ENCODE results near the gene ASAP3.
A peak's percentile ranks its signal among the peaks of the same experiment; 100 is the strongest.

Gene ASAP3

DNA sequence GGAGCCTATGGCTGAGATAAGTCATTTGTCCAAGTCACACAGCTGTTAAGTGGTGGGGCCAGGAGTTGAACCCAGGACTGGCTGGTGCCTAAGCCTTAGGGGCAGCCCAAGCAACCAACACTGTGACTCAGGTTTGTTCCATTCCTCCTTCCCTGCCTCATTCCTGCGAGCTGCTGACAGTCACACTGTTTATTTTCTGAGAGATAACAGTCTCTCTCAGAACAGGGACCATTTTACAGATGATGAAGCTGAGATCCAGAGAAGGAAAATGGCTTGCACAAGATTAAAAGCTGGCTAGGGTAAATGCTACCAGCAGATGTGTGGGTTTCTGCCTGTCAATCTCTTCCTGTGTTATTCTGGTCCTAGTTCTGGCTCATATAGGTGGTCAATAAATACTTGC lies 35.1 kb downstream of the ASAP3 start:
- no peak for DNase-seq

GRCh38 chr1:23446661-23447310 lies 37.2 kb downstream of the ASAP3 start:
- DNase-seq = no peak

DNA sequence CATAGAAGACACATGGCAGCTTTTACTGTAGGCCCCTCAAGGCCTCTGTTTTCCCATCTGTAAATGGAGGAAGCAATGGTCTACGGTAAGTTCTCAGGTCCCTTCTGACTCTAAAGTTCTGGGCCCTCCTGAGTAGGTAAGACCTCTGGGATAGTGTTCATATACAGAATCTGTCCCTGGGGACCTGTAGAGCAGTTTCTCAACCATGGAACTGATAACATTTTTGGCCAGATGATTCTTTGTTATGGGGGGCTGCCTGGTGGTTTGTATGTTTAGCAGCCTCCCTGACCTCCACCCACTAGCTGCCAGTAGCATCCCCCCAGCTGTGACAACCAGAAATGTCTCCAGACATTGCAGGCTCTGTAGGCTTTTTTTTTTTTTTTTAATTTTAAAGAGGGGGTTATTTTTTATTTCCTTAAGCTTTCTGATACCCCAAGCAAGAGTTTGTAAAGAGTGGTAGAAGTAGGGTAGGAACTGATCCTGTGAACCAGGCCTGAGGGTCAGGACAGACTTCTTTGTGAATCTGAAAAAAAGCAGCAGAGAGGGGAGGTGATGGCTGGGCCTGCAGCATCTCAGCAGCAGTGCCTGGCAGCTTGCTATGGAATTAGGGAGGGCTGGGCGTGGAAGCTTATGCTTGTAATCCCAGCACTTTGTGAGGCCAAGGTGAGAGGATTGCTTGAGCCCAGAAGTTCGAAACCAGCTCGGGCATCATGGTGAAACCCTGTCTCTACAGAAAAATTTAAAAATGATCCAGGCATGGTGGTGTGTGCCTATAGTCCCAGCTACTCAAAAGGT lies 39.2 kb downstream of the ASAP3 start:
- DNase-seq = no peak

DNA sequence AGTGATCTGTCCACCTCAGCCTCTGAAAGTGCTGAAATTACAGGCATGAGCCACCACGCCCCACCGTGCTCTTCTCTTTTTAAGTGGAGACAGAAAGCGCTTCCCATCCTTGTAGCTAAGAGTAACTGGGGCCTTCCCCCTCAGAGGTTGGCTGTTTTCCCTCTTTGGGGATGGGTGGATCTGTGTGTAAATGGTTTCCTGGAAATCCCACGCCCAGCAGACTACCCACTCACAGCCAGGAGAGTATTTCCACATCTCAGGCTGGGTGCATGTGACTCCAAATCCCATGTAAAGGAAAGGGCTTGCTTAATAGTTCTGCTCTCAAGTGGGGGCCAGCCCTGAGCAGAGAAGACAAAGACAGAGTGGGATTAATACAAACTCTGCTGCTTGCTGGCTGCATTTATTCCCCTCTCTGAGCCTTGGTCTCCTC lies 39.9 kb downstream of the ASAP3 start:
- no peak for DNase-seq

GRCh38 chr1:23442751-23443150 lies 41.2 kb downstream of the ASAP3 start:
- no peak for DNase-seq

DNA sequence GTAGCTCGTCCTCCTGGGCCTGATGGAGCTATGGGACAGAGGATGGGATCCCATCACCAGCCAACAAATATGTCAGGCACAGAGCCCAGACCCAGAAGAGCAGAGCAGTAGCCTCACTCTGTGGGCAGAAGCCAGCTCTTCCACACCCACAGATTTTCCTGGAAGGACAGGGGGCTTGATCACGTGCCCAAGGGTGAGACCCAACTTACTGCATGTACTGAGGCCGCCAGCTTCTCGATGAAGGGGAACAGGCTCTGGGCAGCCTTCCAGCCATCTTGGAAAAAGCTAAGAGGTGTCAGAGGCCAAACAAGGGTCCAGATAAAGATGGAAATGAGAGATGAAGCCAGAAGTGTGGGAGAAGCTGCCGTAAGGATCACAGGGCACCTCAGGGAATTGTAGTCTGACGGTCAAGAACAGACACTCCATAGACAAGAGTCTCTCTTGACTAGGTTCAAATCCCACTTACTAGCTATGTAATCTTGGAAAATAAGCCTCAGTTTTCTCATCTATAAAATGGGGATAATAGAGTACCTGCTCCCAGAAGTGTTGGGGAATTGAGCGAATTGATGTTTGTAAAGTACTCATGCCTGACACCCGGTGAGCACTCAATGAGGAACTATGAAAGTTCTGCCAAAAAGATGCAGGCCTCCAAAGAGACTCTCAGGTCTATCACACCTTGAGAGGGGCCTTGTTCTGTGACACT lies 42.4 kb downstream of the ASAP3 start:
- no peak for DNase-seq

DNA sequence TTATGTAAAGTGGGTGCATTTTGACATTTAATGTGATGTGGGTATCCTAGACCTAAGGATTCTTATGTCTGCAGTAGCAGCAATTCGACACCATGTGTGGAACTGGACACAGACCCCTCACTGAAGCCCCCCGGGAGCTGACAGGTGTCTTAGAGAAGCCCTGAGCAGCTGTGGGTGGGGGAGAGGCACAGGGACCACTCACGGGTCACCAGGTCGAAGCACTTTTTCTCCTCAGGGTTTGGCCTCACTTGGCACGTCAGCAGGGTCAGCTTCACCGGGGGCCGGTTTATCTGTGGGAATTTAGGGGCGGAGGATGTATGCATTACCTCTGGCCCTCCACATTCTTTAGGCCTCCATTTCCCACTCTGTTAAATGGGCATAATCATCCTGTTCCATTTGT lies 45.4 kb downstream of the ASAP3 start:
- DNase-seq = no peak

GRCh38 chr1:23437355-23437664 lies 46.7 kb downstream of the ASAP3 start:
- no peak for DNase-seq

DNA sequence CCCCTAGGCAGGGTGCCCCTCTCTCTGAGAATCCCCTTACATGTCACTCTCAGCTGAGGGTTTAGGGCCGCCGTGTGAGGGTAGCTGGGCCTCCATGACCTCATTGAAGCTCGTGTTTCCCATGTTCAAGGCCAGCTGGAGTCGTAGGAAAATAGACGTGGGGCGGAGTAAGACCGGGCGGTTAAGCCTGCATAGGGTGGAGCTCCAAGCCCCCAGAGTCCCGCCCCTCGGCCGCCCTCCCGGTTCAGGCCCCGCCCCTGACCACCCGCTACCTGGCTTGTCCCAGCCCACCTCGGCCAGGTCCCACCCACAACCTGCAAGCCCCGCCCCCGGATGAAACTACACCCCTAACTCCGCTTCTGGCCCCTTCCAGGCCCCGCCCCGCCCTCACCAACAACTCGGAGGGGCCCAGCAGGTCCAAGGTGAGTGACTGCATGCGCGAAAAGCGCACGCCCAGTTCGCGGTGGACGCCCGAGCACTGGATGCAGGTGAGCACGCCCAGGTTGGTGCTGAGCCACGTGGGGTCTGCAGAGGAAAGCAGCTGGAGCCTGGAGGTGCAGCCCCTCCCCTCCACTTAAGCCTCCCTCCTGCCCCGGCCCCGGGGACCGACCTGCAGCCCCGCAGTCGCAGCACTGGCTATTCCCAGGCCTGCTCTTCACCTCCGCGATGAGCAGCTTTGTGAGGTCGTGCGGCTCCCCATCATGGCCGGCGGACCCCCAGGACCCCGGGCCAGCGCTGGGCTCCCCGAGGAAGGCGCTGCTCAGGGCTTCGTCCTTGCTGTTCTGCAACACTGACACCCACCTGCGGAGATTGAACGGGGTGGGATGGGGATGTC lies 47.2 kb downstream of the ASAP3 start:
- DNase-seq = no peak

GRCh38 chr1:23434260-23434775 lies 49.7 kb downstream of the ASAP3 start:
- peak; percentile 35 for DNase-seq

- DNase-seq = no peak
These were observed 50.9 kb downstream of the ASAP3 start for GRCh38 chr1:23433122-23433521.

DNA sequence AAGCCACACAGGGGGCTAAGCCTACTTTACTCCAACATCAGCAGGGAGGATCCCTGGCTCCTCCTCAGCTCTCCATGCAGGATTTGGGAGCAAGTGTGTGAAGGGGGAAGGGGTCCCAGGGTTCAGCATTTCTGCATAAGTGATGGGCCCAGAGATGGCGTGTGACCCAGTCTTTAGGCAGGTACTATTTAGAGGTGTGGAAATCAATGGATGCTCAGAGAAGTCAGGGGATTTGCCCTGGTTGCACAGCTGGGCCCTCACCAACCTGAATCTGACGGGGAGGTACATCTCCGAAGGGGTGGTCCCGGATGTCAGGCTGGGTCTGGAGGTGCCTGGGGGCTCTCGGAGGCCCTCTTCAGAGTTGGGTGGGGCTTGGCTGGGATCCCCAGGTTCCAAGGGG lies 52.5 kb downstream of the ASAP3 start:
- no peak for DNase-seq

DNA sequence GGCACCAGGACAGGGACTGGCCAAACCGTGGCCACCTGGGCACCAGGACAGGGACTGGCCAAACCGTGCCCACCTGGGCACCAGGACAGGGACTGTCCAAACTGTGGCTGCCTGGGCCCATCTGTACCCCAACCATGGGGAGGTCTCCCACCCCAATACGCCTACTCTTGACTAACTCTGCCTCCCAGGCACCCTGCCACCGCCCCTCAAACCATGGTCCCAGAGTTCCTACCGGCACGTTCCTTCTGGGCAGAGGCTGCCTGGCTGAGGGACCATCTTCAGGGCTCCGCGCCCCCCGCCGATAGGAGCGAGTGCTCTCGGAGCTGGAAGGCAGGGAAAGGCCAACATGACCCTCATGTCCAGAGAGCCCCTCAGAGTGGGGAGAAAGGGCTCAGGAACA lies 53.2 kb downstream of the ASAP3 start:
- no peak for DNase-seq

- no peak for DNase-seq
These were observed 55.7 kb downstream of the ASAP3 start for GRCh38 chr1:23428136-23428905.

- no peak for DNase-seq
These were observed 56.4 kb downstream of the ASAP3 start for GRCh38 chr1:23427550-23427949.

DNA sequence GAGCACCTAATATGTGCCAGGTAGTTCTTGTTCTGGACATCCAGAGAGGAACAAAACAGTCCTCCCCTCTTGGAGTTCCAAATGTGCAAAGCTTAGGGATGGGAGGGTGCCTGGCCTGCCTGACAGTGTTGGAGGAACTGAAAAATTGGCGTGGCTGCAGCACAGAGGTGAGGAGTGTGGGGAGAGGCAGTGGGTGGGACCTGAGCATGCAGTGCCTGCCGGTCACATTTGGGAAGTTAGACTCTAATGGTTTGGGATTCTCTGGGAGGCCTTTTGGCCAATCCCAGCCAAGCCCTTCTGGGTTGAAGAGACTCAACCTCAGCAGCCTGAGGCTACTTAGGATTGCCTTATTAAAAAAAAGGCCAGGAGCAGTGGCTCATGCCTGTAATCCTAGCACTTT lies 57.2 kb downstream of the ASAP3 start:
- no peak for DNase-seq

DNA sequence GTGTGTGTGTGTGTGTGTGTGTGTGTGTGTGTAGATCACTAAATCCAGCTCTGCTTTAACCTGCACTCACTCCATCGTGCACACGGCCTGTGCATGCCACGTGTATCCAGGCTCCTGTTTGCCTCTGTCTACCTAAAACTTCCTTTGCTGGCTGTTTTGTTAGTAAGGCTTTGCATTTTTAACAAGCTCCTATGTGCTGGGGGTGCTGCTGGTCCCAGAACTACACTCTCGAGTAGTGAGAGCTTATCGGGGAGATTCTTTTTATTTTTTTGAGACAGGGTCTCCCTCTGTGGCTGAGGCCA lies 58.8 kb downstream of the ASAP3 start:
- DNase-seq = no peak

- DNase-seq = peak; percentile 56
These were observed 59.4 kb downstream of the ASAP3 start, which contains the start of gene TCEA3 for GRCh38 chr1:23424293-23425192. TSS of gene TCEA3 (minus strand) at chr1:23424748. CDS start at chr1:23424633, 115 bp downstream.

GRCh38 chr1:23423415-23424292 lies 60.3 kb downstream of the ASAP3 start:
- peak; percentile 54 for DNase-seq

DNA sequence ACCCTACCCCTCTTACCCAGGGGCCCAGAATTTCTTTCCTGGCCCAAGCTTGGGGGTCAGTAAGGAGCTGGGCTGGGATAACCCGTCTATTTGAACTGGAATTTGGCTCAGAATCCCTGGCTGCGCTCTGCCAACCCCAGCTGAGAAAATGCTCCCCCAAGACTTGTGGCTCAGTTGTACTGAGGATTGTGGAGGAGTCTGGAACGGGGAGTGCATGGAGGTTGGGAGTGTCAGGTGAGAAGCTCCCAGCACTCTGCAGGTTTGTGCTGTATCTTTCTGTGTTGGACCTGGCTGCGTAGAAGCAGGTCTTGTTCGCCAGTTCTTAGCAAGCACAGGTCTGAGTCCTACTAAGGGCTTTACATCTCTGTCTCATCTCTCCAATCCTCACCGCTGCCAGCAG lies 61.0 kb downstream of the ASAP3 start:
- DNase-seq = no peak

All from DMS79 treated with DMSO at 0.1 percent for 48 hours (cell line).